Measurements from ENCODE around the gene PROM1. TPM values are rescaled to one million over a fixed set of nuclear protein-coding genes. Genes with fewer than 3 reads are reported as not detected.

The PROM1 gene, protein sequence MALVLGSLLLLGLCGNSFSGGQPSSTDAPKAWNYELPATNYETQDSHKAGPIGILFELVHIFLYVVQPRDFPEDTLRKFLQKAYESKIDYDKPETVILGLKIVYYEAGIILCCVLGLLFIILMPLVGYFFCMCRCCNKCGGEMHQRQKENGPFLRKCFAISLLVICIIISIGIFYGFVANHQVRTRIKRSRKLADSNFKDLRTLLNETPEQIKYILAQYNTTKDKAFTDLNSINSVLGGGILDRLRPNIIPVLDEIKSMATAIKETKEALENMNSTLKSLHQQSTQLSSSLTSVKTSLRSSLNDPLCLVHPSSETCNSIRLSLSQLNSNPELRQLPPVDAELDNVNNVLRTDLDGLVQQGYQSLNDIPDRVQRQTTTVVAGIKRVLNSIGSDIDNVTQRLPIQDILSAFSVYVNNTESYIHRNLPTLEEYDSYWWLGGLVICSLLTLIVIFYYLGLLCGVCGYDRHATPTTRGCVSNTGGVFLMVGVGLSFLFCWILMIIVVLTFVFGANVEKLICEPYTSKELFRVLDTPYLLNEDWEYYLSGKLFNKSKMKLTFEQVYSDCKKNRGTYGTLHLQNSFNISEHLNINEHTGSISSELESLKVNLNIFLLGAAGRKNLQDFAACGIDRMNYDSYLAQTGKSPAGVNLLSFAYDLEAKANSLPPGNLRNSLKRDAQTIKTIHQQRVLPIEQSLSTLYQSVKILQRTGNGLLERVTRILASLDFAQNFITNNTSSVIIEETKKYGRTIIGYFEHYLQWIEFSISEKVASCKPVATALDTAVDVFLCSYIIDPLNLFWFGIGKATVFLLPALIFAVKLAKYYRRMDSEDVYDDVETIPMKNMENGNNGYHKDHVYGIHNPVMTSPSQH
- total RNA-seq (ENCODE audit: low replicate concordance), result 43.0 and 55.9 TPM in 2 replicates

DNA sequence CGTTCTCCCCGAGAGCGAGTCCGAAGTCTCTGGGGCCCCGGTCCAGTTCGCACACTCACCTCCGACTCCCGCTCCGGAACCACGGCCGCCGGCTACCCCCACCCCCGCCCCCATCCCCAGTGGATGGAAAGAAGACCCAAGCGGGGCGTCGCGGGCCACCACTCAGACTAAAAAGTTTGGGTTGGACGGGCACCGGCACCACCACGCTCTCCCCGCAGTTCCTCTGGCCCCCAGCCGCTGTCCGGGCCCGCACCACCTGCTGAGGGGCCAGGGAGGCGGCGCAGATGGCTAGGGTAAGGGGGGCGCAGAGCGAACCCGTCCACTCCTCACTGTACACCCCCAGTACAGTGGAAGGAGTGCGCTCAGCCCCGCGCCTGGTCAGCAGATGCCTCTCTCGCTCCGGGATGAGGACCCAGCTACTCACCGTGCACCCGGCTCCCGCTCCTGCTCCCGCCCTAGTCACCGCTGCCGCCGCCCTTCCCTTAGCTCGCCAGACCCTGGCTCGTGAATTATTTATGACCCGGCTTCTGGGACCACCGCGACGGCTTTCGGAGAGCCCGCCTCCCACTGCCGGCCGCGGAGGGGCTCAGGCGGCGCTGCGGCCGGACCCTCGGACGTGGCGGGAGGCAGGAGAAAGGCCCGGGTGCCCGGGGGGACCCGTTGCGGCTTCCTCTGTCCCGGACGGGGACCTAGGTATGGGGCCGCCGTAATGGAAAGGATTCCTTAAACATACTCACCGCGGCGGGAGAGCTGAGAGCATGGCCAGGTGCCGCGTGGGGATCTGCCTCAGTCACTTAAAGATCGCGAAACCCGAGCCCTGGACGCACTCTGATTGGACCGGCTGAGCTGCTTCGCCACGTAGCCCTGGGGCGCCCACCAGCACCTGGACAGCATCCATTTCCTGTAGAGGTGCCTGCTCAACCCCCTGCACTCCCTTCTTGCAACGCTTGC, at the start of gene PROM1:
Gene PROM1 (minus strand): TSS at position 783 of the 951 bp plus-strand sequence. CDS start 8,117 bp downstream, outside the sequence.
- H3K27ac Mint-ChIP-seq, result peak within 1 kb of the TSS; percentile 95
- Histone ChIP-seq H2AFZ (replicated peaks) (peak within 1 kb of the TSS; percentile 86), H3K27me3 (peaks cover 48% of the 10 kb centered on the region), H3K9ac (peak within 1 kb of the TSS; percentile 69), H3K4me1 (peaks cover 23% of the 10 kb centered on the region), H3K79me2 (ENCODE audit: low read depth) (peaks cover 28% of the 10 kb centered on the region), H3K27ac (no peak within 1 kb of the TSS), H3K9me3 (ENCODE audit: low read depth) (no peaks in the 10 kb centered on the region), H3K36me3 (no peaks in the 10 kb centered on the region), H4K20me1 (ENCODE audit: low read depth) (peaks cover 6% of the 10 kb centered on the region), H3F3A (ENCODE audit: low read depth) (peaks cover 8% of the 10 kb centered on the region), H3K4me3 (peak within 1 kb of the TSS; percentile 86), H3K4me2 (peak within 1 kb of the TSS; percentile 95)
- peaks cover 7% of the 10 kb centered on the region for H3K36me3 Mint-ChIP-seq
- H3K4me3 Mint-ChIP-seq, result peak within 1 kb of the TSS; percentile 93
- peaks cover 11% of the 10 kb centered on the region for H3K27me3 Mint-ChIP-seq (ENCODE audit: insufficient read depth, low read depth)
- TF ChIP-seq, protein P1, sequence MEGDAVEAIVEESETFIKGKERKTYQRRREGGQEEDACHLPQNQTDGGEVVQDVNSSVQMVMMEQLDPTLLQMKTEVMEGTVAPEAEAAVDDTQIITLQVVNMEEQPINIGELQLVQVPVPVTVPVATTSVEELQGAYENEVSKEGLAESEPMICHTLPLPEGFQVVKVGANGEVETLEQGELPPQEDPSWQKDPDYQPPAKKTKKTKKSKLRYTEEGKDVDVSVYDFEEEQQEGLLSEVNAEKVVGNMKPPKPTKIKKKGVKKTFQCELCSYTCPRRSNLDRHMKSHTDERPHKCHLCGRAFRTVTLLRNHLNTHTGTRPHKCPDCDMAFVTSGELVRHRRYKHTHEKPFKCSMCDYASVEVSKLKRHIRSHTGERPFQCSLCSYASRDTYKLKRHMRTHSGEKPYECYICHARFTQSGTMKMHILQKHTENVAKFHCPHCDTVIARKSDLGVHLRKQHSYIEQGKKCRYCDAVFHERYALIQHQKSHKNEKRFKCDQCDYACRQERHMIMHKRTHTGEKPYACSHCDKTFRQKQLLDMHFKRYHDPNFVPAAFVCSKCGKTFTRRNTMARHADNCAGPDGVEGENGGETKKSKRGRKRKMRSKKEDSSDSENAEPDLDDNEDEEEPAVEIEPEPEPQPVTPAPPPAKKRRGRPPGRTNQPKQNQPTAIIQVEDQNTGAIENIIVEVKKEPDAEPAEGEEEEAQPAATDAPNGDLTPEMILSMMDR (IDR thresholded peaks at IDR 0.05), result no peak
- TF ChIP-seq EZH2phosphoT487 (IDR thresholded peaks at IDR 0.05) (peak; percentile 66), EZH2 (IDR thresholded peaks at IDR 0.05) (peak; percentile 40)
- DNase-seq (ENCODE audit: low spot score), result peak; percentile 83
- no peaks in the 10 kb centered on the region for H3K9me3 Mint-ChIP-seq
- H3K4me1 Mint-ChIP-seq, result peaks cover 31% of the 10 kb centered on the region

DNA sequence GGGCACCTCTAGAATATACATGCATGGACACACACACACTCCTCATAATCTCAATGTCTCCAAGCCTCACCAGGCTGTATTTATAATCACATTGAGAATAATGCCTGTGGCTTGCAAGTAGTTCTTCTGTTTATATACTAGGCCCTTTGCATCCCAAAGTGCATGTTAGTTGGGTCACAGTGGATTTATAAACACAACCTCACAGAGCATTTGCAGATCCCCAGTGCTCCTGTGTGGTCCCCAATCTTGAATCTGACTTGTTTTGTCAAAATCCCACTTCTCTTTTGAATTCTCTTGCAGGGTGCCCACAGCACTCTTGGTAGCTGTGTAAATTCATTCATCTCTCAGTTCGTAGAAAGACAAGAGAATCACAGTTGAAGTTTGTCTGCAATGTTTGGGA, 49.6 kb upstream of the PROM1 start:
- no peaks in the 10 kb centered on the region for H3K36me3 Mint-ChIP-seq
- no peak overlapping the region for H3K4me3 Mint-ChIP-seq
- H3K27me3 Mint-ChIP-seq (ENCODE audit: insufficient read depth, low read depth), result peaks cover 3% of the 10 kb centered on the region
- Histone ChIP-seq H2AFZ (replicated peaks) (no peak overlapping the region), H4K20me1 (ENCODE audit: low read depth) (no peaks in the 10 kb centered on the region), H3K27ac (no peak overlapping the region), H3K4me3 (no peak overlapping the region), H3K9ac (no peak overlapping the region), H3K36me3 (no peaks in the 10 kb centered on the region), H3K4me2 (no peak overlapping the region), H3F3A (ENCODE audit: low read depth) (no peaks in the 10 kb centered on the region), H3K27me3 (no peaks in the 10 kb centered on the region), H3K9me3 (ENCODE audit: low read depth) (no peaks in the 10 kb centered on the region), H3K4me1 (no peaks in the 10 kb centered on the region), H3K79me2 (ENCODE audit: low read depth) (no peaks in the 10 kb centered on the region)
- no peak overlapping the region for H3K27ac Mint-ChIP-seq
- no peak for DNase-seq (ENCODE audit: low spot score)
- TF ChIP-seq EZH2 (IDR thresholded peaks at IDR 0.05) (no peak), EZH2phosphoT487 (IDR thresholded peaks at IDR 0.05) (no peak)
- TF ChIP-seq, protein P1 (IDR thresholded peaks at IDR 0.05), result no peak
- no peaks in the 10 kb centered on the region for H3K9me3 Mint-ChIP-seq
- H3K4me1 Mint-ChIP-seq, result no peaks in the 10 kb centered on the region

DNA sequence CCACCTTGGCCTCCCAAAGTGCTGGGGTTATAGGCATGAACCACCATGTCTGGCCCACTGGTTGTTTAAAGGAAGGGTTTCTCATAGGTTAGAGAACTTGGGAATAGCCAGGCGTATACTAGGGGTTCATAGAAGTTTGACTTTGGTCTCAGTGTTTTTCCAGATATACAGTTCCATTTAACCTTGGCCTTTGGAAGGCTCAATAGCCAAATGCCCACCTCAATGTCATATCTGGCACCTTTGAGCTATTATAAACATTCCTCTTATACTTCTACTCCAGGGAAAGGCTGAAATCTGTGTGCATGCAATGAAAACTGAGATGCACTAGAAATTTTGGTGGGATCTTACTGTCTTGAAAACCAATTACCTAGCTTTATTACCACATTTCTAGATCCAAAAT, 47.5 kb upstream of the PROM1 start:
- no peak overlapping the region for H3K4me3 ChIP-seq
- Mint-ChIP-seq H3K4me3 (no peak overlapping the region), H3K27me3 (ENCODE audit: insufficient read depth, low read depth) (peaks cover 3% of the 10 kb centered on the region), H3K4me1 (no peaks in the 10 kb centered on the region), H3K27ac (no peak overlapping the region), H3K9me3 (no peaks in the 10 kb centered on the region), H3K36me3 (no peaks in the 10 kb centered on the region)
- H3K79me2 ChIP-seq (ENCODE audit: low read depth), result no peaks in the 10 kb centered on the region
- H2AFZ ChIP-seq (replicated peaks), result no peak overlapping the region
- no peaks in the 10 kb centered on the region for H3K27me3 ChIP-seq
- H3K36me3 ChIP-seq, result no peaks in the 10 kb centered on the region
- no peak for DNase-seq (ENCODE audit: low spot score)
- TF ChIP-seq EZH2 (IDR thresholded peaks at IDR 0.05) (no peak), EZH2phosphoT487 (IDR thresholded peaks at IDR 0.05) (no peak)
- TF ChIP-seq, protein P1 (IDR thresholded peaks at IDR 0.05), result no peak
- no peak overlapping the region for H3K27ac ChIP-seq
- H3K9me3 ChIP-seq (ENCODE audit: low read depth), result no peaks in the 10 kb centered on the region
- H3K9ac ChIP-seq, result no peak overlapping the region
- no peaks in the 10 kb centered on the region for H3F3A ChIP-seq (ENCODE audit: low read depth)
- H3K4me2 ChIP-seq, result no peak overlapping the region
- H4K20me1 ChIP-seq (ENCODE audit: low read depth), result no peaks in the 10 kb centered on the region
- no peaks in the 10 kb centered on the region for H3K4me1 ChIP-seq

All from neural progenitor cell (in vitro differentiated cells).